ENCODE data around the gene NMNAT2.

Gene NMNAT2

GRCh38 chr1:183255073-183255472 is 163.1 kb downstream of the NMNAT2 start:
- Histone ChIP-seq H2AFZ (ENCODE audit: low read depth) (no peak overlapping the region), H3K4me2 (no peak overlapping the region), H3K27ac (no peak overlapping the region), H4K20me1 (ENCODE audit: insufficient read depth) (no peaks in the 10 kb centered on the region), H3K27me3 (ENCODE audit: insufficient read depth, low read depth) (no peaks in the 10 kb centered on the region), H3K4me3 (IDR thresholded peaks at IDR 0.05; ENCODE audit: insufficient read depth, low read depth, low read length) (no peak overlapping the region), H3K4me1 (ENCODE audit: low read depth, poor library complexity, severe bottlenecking) (no peaks in the 10 kb centered on the region), H3K36me3 (ENCODE audit: insufficient read depth) (no peaks in the 10 kb centered on the region), H3K9ac (no peak overlapping the region), H3K79me2 (ENCODE audit: insufficient read depth, low read depth) (no peaks in the 10 kb centered on the region)
- no peak for TF ChIP-seq CTCF (conservative IDR thresholded peaks at IDR 0.05; ENCODE audit: low read depth, low read length)

GRCh38 chr1:183251959-183252450 is 166.2 kb downstream of the NMNAT2 start:
- Histone ChIP-seq H3K36me3 (ENCODE audit: insufficient read depth) (no peaks in the 10 kb centered on the region), H3K79me2 (ENCODE audit: insufficient read depth, low read depth) (no peaks in the 10 kb centered on the region), H4K20me1 (ENCODE audit: insufficient read depth) (no peaks in the 10 kb centered on the region), H3K27me3 (ENCODE audit: insufficient read depth, low read depth) (no peaks in the 10 kb centered on the region), H3K4me3 (IDR thresholded peaks at IDR 0.05; ENCODE audit: insufficient read depth, low read depth, low read length) (no peak overlapping the region), H3K4me1 (ENCODE audit: low read depth, poor library complexity, severe bottlenecking) (no peaks in the 10 kb centered on the region), H3K9ac (no peak overlapping the region), H3K4me2 (no peak overlapping the region), H3K27ac (no peak overlapping the region), H2AFZ (ENCODE audit: low read depth) (no peak overlapping the region)
- TF ChIP-seq CTCF (conservative IDR thresholded peaks at IDR 0.05; ENCODE audit: low read depth, low read length) = no peak

GRCh38 chr1:183251101-183251958 is 166.8 kb downstream of the NMNAT2 start:
- H2AFZ ChIP-seq (ENCODE audit: low read depth) = no peak overlapping the region
- no peaks in the 10 kb centered on the region for H3K79me2 ChIP-seq (ENCODE audit: insufficient read depth, low read depth)
- TF ChIP-seq CTCF (conservative IDR thresholded peaks at IDR 0.05; ENCODE audit: low read depth, low read length) = no peak
- no peaks in the 10 kb centered on the region for H3K4me1 ChIP-seq (ENCODE audit: low read depth, poor library complexity, severe bottlenecking)
- H4K20me1 ChIP-seq (ENCODE audit: insufficient read depth) = no peaks in the 10 kb centered on the region
- H3K27ac ChIP-seq = no peak overlapping the region
- H3K4me3 ChIP-seq (IDR thresholded peaks at IDR 0.05; ENCODE audit: insufficient read depth, low read depth, low read length) = no peak overlapping the region
- no peaks in the 10 kb centered on the region for H3K27me3 ChIP-seq (ENCODE audit: insufficient read depth, low read depth)
- no peak overlapping the region for H3K4me2 ChIP-seq
- H3K36me3 ChIP-seq (ENCODE audit: insufficient read depth) = no peaks in the 10 kb centered on the region
- H3K9ac ChIP-seq = no peak overlapping the region

- no peaks in the 10 kb centered on the region for H4K20me1 ChIP-seq (ENCODE audit: insufficient read depth)
- no peaks in the 10 kb centered on the region for H3K36me3 ChIP-seq (ENCODE audit: insufficient read depth)
- TF ChIP-seq CTCF (conservative IDR thresholded peaks at IDR 0.05; ENCODE audit: low read depth, low read length) = no peak
- H3K4me1 ChIP-seq (ENCODE audit: low read depth, poor library complexity, severe bottlenecking) = no peaks in the 10 kb centered on the region
- no peak overlapping the region for H3K27ac ChIP-seq
- no peak overlapping the region for H2AFZ ChIP-seq (ENCODE audit: low read depth)
- H3K27me3 ChIP-seq (ENCODE audit: insufficient read depth, low read depth) = no peaks in the 10 kb centered on the region
- H3K4me3 ChIP-seq (IDR thresholded peaks at IDR 0.05; ENCODE audit: insufficient read depth, low read depth, low read length) = no peak overlapping the region
- no peaks in the 10 kb centered on the region for H3K79me2 ChIP-seq (ENCODE audit: insufficient read depth, low read depth)
- H3K4me2 ChIP-seq = no peak overlapping the region
- H3K9ac ChIP-seq = no peak overlapping the region
Observed at GRCh38 chr1:183249941-183250452, 168.2 kb downstream of the NMNAT2 start.

Measured in KMS-11 (cell line).